Stimulated activated CD8-positive, alpha-beta memory T cell treated with anti-CD3 and anti-CD28 coated beads, Interleukin-7, amount 100 ng/mL, for 1 hour (primary cell): ENCODE results near the gene SELENOF.
"Not testable (repeated sequence)": the region's sequence is repeated elsewhere in the genome, so short reads cannot be mapped to it uniquely, and the experiment has no call there.

Source experiments
- DNase-seq, 2 donors: peaks; one replicate each; pipeline ENCODE4 v3.0.0-alpha.2; 2020; ENCODE audit warnings: low read depth in 2 of 2

The SELENOF gene

DNA sequence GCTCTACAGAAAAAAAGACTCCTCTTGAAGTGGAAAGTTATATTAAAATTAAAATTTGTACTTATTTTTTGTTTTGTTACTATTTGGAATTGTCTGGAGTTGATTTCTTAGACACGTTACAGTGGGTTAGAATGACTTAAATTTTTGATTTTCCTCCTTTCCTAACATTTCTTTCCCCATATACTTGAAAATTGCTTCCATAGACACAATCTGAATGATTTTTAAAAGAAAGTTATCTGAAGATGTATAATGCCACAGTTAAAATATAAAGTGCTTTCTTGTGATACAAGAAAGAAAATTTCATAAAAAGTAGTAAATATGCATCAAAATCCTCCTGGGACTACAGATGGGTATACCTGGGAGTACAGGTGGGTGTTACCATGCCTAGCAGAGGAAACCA is 2.8 kb upstream of the SELENOF start:
- no peak for DNase-seq

GRCh38 chr1:86915737-86916235 is 1.9 kb upstream of the SELENOF start:
- DNase-seq: no peak

DNA sequence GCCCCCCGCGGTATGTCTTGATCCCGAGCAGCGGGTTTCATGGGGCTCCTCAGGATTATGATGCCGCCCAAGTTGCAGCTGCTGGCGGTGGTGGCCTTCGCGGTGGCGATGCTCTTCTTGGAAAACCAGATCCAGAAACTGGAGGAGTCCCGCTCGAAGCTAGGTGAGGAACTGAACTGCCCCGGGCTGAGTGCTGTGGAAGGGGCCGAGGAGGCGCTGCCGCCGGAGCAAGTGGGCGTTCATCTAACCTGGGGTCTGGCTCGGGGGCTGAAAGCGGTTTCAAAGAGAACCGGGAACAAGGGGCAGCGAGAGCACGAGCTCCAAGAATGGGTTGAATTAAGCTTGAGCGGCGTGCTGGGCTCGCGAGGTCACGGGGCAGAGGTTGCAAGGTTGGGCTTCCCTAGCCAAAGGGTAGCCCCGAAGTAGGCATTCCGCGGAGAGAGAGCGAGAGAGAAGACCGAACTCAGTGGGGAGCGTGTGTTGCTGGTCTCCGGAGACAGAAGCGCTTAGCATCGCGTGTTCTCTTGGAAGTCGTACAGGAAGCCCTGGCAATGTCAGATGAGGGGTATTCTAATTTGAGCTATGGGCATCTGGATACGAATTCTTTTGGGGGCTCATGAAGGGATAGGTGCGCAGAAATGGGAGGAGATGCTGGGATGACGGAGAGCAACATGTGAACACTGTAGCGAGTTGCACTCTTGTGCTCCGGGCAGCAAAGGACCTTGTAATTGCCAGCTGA is 1.2 kb upstream of the SELENOF start:
- DNase-seq: peak; percentile 3 to 23

DNA sequence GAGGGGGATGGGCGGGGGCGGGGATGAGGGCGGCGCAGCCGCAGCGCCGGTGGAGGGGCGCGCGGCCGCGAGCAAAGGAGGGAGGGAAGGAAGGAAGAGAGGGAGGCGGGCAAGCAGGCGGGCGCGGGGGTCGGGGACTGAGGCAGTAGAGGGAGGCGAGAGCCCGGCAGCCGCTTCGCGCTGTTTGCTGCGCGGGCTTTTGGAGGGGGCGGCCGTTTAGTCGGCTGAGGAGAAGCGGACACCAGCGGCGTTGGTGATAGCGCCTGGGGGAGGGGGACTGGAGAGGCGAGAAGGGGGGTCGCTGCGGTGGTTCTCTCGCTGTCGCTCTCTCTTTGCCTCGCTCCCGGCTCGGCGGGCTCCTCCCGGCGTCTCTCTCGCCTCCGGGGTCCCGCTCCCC is 673 bp upstream of the SELENOF start, which contains the start of gene HS2ST1:
Gene HS2ST1, plus strand, starts transcription at position 35 of the 397 bp plus-strand sequence.
- no peak for DNase-seq

DNA sequence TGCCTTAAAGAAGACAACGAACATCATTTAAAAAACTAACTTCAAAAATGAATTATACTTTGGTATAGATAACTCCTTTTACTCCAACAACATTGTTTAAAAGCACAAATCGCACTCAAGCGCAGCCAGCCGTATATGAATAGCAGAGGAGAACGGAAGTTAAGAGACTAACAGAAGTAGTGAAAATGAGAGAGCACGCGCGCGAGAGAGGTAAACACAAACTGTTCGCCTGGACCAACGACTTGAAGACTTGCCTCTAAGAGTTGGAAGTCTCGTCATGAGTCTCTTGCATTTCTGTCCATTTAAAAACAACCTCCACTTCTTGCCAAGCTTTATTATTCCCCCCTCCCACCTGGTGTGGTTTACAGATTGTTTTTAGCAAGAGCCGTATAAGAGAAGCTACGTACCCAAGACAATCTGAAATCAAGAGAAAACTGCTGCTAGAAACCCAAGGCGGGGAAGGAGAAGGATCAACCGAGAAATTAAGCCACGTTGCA is 479 bp downstream of the SELENOF start:
- DNase-seq: no peak

- no peak for DNase-seq
Measured at GRCh38 chr1:86912281-86912900, 1.5 kb downstream of the SELENOF start.

GRCh38 chr1:86906419-86906818 is 7.5 kb downstream of the SELENOF start:
- no peak for DNase-seq

DNA sequence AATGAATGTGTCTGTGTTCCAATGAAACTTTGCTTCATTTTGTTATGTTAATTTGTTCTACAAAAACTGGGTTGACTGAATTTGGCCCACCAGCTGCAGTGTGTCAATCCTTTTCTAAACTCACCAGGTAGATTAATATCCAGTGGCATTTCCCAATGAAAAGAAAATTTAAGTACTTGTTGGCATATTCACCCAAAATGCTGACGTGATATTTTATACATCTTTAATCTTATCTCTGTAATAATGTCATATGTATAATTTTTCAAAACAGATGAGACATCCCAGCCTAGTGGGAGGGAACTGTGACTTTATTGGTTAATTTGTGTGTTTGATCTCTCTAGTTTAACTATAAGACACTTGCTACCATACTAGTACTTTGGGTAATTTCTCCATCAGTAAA is 8.1 kb downstream of the SELENOF start:
- DNase-seq: no peak

- not testable (repeated sequence) for DNase-seq
Measured at GRCh38 chr1:86899401-86899800, 14.5 kb downstream of the SELENOF start.

GRCh38 chr1:86888327-86888726 is 25.6 kb downstream of the SELENOF start:
- DNase-seq: no peak

- no peak for DNase-seq
Measured at GRCh38 chr1:86887479-86888162, 26.3 kb downstream of the SELENOF start.

- DNase-seq: no peak
Measured at GRCh38 chr1:86875722-86876121, 38.2 kb downstream of the SELENOF start.

GRCh38 chr1:86872086-86872485 is 41.8 kb downstream of the SELENOF start:
- DNase-seq: no peak

DNA sequence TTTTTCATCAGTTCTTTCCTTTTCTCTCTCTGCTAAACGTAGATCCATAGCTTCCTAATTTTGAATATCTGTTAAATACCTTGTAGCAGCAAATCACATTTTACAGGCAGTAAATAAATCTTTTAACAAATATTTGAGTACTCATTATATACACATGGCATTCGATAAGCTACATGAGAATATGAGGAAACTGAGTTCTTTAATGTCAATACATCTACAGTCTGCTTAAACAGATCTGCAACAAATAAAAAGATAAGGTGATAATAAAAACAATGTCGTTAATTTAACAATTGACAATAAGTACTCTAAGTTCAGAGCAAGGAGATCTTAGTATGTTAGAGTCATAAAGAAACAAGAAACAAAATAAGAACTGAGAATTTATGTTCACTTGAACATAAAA is 42.9 kb downstream of the SELENOF start:
- DNase-seq: no peak

DNA sequence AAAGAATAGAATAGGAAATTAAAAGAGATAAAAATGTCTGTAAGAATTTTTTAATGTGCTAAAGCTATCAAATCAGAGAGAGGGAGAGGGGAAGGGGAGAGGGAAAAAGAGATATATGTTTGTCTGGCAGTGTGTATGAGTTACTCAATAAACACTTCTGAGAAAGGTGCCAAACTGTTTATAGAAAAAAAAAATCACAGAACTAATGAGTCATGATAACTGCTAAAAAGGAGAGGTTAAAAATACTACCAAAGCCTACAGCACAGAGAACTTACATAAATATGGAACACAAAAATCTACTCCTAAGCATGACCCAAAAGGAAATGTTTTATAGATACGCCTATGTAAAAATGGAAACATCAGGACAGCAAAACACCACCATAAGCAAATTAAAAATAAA is 45.4 kb downstream of the SELENOF start:
- DNase-seq: no peak

DNA sequence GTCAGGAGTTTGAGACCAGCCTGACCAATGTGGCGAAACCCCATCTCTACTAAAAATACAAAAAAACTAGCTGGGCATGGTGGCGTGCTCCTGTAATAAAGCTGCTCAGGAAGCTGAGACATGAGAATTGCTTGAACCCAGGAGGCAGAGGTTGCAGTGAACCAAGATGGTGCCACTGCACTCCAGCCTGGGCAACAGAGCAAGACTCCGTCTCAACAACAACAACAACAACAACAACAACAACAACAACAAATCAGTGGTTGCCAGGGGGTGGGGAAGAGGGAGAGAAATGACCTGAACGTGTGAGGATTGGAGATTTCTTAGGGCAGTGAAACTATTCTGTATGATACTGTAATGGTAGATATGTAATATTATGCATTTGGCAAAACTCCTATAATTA is 46.6 kb downstream of the SELENOF start:
- not testable (repeated sequence) for DNase-seq

DNA sequence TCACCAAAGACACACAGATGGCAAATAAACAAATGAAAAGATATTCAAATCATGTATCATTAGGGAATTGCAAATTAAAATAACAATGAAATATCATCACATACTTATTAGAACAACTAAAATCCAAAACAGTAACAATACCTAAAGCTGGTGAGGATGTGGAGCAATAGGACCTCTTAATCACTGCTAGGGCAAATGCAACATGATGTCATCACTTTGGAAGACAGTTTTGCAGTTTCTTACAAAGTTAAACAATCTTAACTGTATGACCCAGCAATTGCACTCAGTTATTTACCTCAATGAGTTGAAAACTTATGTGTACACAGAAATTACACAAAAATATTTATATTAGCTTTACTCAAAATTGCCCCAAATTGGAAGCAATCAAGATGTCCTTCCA is 47.3 kb downstream of the SELENOF start:
- no peak for DNase-seq

DNA sequence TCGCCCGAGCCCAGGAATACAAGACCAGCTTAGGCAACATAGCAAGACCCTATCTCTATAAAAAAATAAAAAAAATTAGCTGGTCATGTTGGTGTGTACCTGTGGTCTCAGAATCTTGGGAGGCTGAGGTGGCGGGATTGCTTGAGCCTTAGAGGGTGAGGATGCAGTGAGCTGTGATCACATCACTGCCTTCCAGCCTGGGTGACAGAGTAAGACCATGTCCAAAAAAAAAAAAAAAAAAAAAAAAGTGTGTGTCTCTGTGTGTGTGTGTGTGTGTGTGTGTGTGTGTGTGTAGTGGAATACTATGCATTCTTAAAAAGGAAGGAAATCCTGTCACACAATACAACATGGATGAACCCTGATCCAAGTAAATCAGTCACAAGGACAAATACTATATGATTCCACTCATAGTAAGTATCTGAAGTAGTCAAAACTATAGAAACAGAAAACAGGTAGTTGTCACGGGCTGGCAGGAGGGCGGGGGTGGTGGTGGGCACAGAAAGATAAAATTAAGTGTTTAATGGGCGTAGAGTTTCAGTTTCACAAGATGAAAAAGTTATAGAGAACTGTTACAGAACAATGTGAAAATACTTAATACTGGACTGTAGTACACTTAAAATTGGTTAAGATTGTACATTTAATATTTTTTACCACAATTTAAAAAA is 47.8 kb downstream of the SELENOF start:
- no peak for DNase-seq

GRCh38 chr1:86862920-86863319 is 51.0 kb downstream of the SELENOF start:
- no peak for DNase-seq

DNA sequence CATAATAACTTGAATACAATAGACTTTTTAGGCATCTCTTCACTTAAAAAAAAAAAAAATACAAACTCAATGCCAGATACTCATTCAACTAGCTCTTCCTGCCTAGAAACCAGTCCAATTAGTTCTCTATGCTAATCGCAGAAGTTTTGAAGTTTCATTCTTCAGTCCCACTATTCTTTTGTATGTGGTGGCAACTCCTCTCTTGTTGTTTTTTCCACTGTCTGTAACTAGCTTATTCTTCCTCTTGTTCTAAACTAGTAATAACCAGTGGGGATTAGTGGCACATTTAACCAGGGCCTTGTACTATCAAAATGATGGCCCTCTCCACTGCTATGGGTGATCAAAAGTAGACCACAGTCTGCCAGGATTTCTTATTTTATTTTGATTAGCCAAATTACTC is 52.5 kb downstream of the SELENOF start:
- no peak for DNase-seq

- no peak for DNase-seq
Measured at GRCh38 chr1:86860424-86860823, 53.5 kb downstream of the SELENOF start.

GRCh38 chr1:86860020-86860419 is 53.9 kb downstream of the SELENOF start:
- DNase-seq: no peak
